Skeletal muscle satellite cell (primary cell): ENCODE measurements around the gene UVSSA.
"Not testable (repeated sequence)": the region's sequence is repeated elsewhere in the genome, so short reads cannot be mapped to it uniquely, and the experiment has no call there.

ENCODE experiments used
- H3K27me3 ChIP-seq: 2 replicates; pipeline ENCODE4 v1.7.0; 2013; ENCODE audit warnings: low read length; ENCODE audit not compliant: control insufficient read depth, insufficient read depth
- H3K36me3 ChIP-seq: 2 replicates; pipeline ENCODE4 v1.7.0; 2013; ENCODE audit warnings: mild to moderate bottlenecking, control low read depth, low read length; ENCODE audit not compliant: insufficient read depth
- H3K4me1 ChIP-seq: 2 replicates; pipeline ENCODE4 v1.7.0; 2013; ENCODE audit warnings: low read length; ENCODE audit not compliant: control insufficient read depth, insufficient read depth
- H3K4me2 ChIP-seq: 2 replicates; pipeline ENCODE4 v1.7.0; 2013; ENCODE audit warnings: mild to moderate bottlenecking, low read length
- H3K4me3 ChIP-seq: 2 replicates; pipeline ENCODE4 v1.7.0; 2013; ENCODE audit warnings: low read length
- H3K9ac ChIP-seq: 2 replicates; pipeline ENCODE4 v1.7.0; 2013; ENCODE audit warnings: mild to moderate bottlenecking, low read depth, low read length, moderate library complexity
- H3K9me3 ChIP-seq: replicated peaks from 2 replicates; pipeline ENCODE4 v1.7.0; 2013; ENCODE audit warnings: mild to moderate bottlenecking, control low read depth, low read length

Gene UVSSA

GRCh38 chr4:1427010-1427409 is 80.0 kb downstream of the UVSSA start:
- peaks cover 25% of the 10 kb centered on the region for H3K27me3 ChIP-seq
- H3K4me2 ChIP-seq, result no peak overlapping the region
- no peak overlapping the region for H3K9ac ChIP-seq
- H3K36me3 ChIP-seq, result no peaks in the 10 kb centered on the region
- H3K9me3 ChIP-seq, result no peaks in the 10 kb centered on the region
- no peak overlapping the region for H3K4me3 ChIP-seq
- H3K4me1 ChIP-seq, result no peaks in the 10 kb centered on the region

DNA sequence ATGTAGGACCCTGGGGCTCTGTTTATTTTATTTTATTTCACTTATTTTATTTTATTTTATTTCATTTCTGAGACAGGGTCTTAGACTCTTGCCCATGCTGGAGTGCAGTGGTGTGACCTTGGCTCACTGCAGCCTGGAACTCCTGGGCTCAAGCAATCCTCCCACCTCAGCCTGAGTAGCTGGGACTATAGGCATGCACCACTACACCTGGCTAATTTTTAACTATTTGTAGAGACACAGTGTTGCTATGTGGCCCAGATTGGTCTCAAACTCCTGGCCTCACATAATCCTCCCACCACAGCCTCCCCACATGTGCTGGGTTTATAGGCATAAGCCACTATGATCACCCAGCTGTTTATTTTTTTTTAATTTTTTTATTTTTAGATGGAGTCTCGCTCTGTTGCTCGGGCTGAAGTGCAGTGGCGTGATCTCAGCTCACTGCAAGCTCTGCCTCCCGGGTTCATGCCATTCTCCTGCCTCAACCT is 96.7 kb downstream of the UVSSA start:
- H3K4me2 ChIP-seq, H3K9me3 ChIP-seq, H3K9ac ChIP-seq, H3K4me3 ChIP-seq, H3K36me3 ChIP-seq, H3K4me1 ChIP-seq: not testable (repeated sequence)
- peaks cover 11% of the 10 kb centered on the region for H3K27me3 ChIP-seq
